ENCODE data around the gene EXOC6B. TPM values are rescaled to one million over a fixed set of nuclear protein-coding genes. Genes with fewer than 3 reads are reported as not detected.

The EXOC6B gene
- total RNA-seq, 1 donor from 2014 or later: 35.2 TPM

GRCh38 chr2:72454189-72454588 is 371.6 kb downstream of the EXOC6B start:
- Histone ChIP-seq H3K4me3 (no peak overlapping the region), H3K27ac (no peak overlapping the region), H3K27me3 (no peaks in the 10 kb centered on the region), H3K9me3 (no peaks in the 10 kb centered on the region), H3K36me3 (no peaks in the 10 kb centered on the region), H3K4me1 (no peaks in the 10 kb centered on the region)
- DNase-seq (no peak), ATAC-seq (no peak)
- TF ChIP-seq CTCF (IDR thresholded peaks at IDR 0.05): no peak
- intact Hi-C loops (cut with DNase I): no loop called here

GRCh38 chr2:72442270-72442669 is 383.6 kb downstream of the EXOC6B start:
- ATAC-seq (no peak), DNase-seq (no peak)
- no peaks in the 10 kb centered on the region for H3K27me3 ChIP-seq
- no peak for TF ChIP-seq CTCF (IDR thresholded peaks at IDR 0.05)
- intact Hi-C loops (cut with DNase I): no loop called here
- H3K4me3 ChIP-seq: no peak overlapping the region
- H3K9me3 ChIP-seq: no peaks in the 10 kb centered on the region
- H3K36me3 ChIP-seq: no peaks in the 10 kb centered on the region
- H3K4me1 ChIP-seq: no peaks in the 10 kb centered on the region
- no peak overlapping the region for H3K27ac ChIP-seq

GRCh38 chr2:72439892-72440291 is 385.9 kb downstream of the EXOC6B start:
- no peak overlapping the region for H3K4me3 ChIP-seq
- H3K4me1 ChIP-seq: no peaks in the 10 kb centered on the region

GRCh38 chr2:72438364-72438763 is 387.5 kb downstream of the EXOC6B start:
- intact Hi-C loops (cut with DNase I): no loop called here
- no peaks in the 10 kb centered on the region for H3K4me1 ChIP-seq
- TF ChIP-seq CTCF (IDR thresholded peaks at IDR 0.05): no peak

More at GRCh38 chr2:72439892-72440291, 385.9 kb downstream of the EXOC6B start:
- intact Hi-C loops (cut with DNase I): no loop called here
- DNase-seq (no peak), ATAC-seq (no peak)
- Histone ChIP-seq H3K27me3 (no peaks in the 10 kb centered on the region), H3K9me3 (no peaks in the 10 kb centered on the region), H3K27ac (no peak overlapping the region), H3K36me3 (no peaks in the 10 kb centered on the region)
- no peak for TF ChIP-seq CTCF (IDR thresholded peaks at IDR 0.05)

GRCh38 chr2:72431737-72432136 is 394.1 kb downstream of the EXOC6B start:
- no peak for TF ChIP-seq CTCF (IDR thresholded peaks at IDR 0.05)
- DNase-seq: no peak
- Histone ChIP-seq H3K4me3 (no peak overlapping the region), H3K27ac (no peak overlapping the region), H3K9me3 (no peaks in the 10 kb centered on the region), H3K27me3 (no peaks in the 10 kb centered on the region), H3K4me1 (no peaks in the 10 kb centered on the region), H3K36me3 (no peaks in the 10 kb centered on the region)
- ATAC-seq: no peak
- intact Hi-C loops (cut with DNase I): no loop called here

More at GRCh38 chr2:72438364-72438763, 387.5 kb downstream of the EXOC6B start:
- Histone ChIP-seq H3K9me3 (no peaks in the 10 kb centered on the region), H3K27ac (no peak overlapping the region), H3K36me3 (no peaks in the 10 kb centered on the region), H3K27me3 (no peaks in the 10 kb centered on the region), H3K4me3 (no peak overlapping the region)
- DNase-seq (no peak), ATAC-seq (no peak)

Data from upper lobe of right lung (tissue), 1 donor.